ENCODE measurements around the gene MRPS7.

MRPS7 gene

GRCh38 chr17:75307957-75308731, 46.5 kb downstream of the MRPS7 start:
- no peak for DNase-seq

- no peak for DNase-seq
These were observed 47.3 kb downstream of the MRPS7 start for GRCh38 chr17:75308732-75309629.

GRCh38 chr17:75313941-75314551, 52.4 kb downstream of the MRPS7 start:
- DNase-seq, result peak in 3 of 56 donors; percentile 13 to 36 (median 29)

DNA sequence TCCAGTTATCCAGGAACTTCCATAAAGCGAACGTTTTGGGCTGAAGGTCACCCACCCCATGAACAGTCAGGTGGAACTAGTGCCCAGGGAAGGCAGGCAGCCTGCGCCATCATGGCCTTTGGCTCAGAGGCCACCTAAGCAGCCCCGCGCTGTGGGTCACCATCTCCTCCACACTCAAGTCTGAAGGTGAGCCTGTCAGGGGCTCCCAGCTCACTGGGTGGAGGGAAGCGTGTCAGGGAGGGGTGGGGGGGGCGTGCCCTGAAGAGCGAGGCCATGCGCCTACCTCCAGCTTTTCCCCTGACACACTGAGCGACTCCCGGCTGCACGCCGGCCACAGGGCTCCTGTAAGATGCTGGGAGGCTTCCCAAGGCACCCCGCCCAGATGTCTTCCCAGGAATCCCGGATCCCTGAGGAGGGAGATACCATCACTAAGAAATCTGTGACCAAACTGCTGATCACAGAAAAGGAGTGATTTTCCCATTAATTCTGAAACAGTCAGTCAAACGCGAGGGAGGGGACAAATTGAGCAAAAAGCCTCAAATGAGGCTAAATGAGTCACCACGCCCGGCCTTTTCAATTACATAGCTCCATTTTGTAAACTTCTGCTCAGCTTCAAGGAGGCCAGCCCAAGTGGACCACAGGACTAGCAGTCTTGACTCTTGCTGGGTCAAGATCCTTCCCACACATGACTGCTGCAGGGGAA, 54.0 kb downstream of the MRPS7 start:
- no peak for DNase-seq

Measured in amygdala (tissue), 56 donors.